Esophagus squamous epithelium (tissue), 4 donors: Measurements from ENCODE around the gene RALGAPB.

Source experiments
- POLR2A ChIP-seq, 4 donors: fragments of 450-650 bp; IDR thresholded peaks; one replicate each; pipeline ENCODE4 v1.6.1; 2017; ENCODE audit warnings: antibody characterized with exemption in 4 of 4, mild to moderate bottlenecking in 4 of 4, moderate library complexity in 3 of 4
- TF ChIP-seq, protein P1 (sequence below), 6 experiments: fragments of 450-650 bp in 4 of 6; fragments of 200-600 bp in 2 of 6; sonication (generic) in 2 of 6; IDR thresholded peaks; one replicate each; pipeline ENCODE4 v1.5.1; 2016 to 2019; ENCODE audit warnings: antibody characterized with exemption in 6 of 6, mild to moderate bottlenecking in 4 of 6, moderate library complexity in 4 of 6

DNA sequence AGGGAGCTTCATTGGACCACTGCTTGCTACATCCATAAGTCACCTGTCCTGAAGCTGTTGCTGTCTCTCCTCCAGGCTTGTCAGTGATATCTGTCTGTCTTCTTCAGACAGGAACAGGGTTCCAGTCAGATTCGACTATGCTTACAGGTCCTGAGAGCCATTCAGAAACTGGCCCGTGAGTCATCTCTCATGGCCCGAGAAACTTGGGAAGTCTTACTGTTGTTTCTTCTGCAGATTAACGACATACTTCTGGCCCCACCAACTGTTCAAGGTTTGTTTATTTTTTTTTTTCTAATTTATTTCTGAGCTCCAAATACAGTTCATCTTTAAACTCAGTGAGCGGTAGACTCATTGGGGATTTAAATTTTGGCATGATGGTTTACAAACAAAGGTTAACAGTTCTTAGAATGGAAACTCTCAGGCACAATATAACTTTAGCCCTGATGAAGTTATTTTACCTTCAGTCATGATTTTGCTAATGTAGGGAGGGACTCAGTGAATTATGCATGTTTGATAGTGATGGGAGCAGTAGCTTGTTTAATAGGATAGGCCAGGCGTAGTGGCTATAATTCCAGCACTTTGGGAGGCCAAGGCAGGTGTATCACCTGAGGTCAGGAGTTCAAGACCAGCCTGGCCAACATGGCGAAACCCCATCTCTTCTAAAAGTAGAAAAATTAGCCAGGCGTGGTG lies 24.7 kb downstream of the RALGAPB start:
- no peak for TF ChIP-seq POLR2A (IDR thresholded peaks at IDR 0.05)
- TF ChIP-seq, protein P1, sequence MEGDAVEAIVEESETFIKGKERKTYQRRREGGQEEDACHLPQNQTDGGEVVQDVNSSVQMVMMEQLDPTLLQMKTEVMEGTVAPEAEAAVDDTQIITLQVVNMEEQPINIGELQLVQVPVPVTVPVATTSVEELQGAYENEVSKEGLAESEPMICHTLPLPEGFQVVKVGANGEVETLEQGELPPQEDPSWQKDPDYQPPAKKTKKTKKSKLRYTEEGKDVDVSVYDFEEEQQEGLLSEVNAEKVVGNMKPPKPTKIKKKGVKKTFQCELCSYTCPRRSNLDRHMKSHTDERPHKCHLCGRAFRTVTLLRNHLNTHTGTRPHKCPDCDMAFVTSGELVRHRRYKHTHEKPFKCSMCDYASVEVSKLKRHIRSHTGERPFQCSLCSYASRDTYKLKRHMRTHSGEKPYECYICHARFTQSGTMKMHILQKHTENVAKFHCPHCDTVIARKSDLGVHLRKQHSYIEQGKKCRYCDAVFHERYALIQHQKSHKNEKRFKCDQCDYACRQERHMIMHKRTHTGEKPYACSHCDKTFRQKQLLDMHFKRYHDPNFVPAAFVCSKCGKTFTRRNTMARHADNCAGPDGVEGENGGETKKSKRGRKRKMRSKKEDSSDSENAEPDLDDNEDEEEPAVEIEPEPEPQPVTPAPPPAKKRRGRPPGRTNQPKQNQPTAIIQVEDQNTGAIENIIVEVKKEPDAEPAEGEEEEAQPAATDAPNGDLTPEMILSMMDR (IDR thresholded peaks at IDR 0.05): no peak
